HG02970 (cell line): ENCODE results near the gene PDIK1L.

Source experiments
- ATAC-seq: cut with Tn5 transposase; IDR thresholded peaks from one replicate; pipeline ENCODE4 v1.9.1; 2021; ENCODE audit warnings: mild to moderate bottlenecking, moderate library complexity, moderate number of reproducible peaks; ENCODE audit not compliant: unreplicated experiment, low FRiP score

PDIK1L gene

DNA sequence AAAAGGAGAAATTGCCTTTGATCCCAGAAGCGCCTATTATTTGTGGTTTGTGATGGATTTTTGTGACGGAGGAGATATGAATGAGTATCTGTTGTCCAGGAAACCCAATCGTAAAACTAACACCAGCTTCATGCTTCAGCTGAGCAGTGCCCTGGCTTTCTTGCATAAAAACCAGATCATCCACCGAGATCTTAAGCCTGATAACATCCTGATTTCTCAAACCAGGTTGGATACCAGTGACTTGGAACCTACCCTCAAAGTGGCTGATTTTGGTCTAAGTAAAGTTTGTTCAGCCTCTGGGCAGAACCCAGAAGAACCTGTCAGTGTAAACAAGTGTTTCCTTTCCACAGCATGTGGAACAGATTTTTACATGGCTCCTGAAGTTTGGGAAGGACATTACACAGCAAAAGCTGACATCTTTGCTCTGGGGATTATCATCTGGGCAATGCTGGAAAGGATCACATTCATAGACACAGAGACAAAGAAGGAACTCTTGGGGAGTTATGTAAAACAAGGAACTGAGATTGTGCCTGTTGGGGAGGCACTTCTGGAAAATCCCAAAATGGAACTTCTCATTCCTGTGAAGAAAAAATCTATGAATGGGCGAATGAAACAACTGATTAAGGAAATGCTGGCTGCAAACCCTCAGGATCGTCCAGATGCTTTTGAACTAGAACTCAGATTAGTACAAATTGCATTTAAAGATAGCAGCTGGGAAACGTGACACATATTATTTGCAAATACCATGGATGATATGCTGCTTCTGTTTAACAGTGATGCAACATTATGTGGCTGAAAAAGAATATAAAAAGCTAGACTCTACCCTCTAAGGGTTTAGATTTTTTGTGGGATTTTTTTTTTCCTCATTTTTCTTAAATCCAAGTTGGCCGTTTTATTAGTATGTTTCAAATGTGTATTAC is 10.5 kb downstream of the PDIK1L start:
- ATAC-seq = no peak

DNA sequence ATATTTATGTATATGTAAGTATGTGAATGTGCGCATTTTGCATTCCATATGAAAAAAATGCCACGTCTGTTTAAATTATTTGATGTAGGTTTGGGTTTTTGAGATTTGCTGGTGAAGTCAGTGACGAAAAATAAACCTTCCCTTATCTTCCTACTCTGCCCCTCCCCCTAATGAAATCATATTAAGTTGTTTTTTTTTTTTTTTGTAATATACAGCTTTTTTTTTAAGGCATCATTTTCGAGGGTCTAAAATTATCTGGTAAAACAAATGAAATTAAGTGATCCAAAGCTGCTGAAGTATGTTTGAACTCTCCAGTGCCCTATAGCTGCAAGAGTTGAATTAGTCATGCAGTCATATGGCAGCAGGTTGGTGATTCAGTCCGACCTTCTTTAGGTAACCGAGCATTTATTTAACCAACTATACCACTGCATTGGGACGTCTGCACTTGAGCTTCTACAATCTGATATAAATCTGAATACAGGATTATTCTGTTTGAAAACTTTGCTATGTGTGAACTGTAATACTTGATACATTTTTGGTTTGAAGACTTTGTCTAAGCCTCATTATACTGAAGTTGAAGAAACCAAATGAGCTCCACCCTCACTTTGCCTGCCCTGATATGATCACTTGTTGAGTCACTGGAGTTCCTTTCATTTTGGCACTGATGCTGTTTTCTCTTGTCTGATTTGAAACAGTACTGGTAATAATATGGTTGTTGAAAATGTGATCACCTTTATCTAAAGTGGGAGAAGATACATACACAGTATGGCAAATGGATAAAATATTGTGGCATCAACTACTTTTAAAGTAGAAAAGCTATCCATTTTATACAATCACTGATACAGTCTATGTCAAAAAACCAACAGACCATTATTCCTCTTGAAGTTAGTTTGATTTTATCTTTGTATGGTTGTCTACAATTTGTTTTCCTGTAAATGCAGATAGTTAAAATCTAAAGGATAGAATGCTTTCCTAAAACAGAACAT is 11.7 kb downstream of the PDIK1L start:
- ATAC-seq = no peak

DNA sequence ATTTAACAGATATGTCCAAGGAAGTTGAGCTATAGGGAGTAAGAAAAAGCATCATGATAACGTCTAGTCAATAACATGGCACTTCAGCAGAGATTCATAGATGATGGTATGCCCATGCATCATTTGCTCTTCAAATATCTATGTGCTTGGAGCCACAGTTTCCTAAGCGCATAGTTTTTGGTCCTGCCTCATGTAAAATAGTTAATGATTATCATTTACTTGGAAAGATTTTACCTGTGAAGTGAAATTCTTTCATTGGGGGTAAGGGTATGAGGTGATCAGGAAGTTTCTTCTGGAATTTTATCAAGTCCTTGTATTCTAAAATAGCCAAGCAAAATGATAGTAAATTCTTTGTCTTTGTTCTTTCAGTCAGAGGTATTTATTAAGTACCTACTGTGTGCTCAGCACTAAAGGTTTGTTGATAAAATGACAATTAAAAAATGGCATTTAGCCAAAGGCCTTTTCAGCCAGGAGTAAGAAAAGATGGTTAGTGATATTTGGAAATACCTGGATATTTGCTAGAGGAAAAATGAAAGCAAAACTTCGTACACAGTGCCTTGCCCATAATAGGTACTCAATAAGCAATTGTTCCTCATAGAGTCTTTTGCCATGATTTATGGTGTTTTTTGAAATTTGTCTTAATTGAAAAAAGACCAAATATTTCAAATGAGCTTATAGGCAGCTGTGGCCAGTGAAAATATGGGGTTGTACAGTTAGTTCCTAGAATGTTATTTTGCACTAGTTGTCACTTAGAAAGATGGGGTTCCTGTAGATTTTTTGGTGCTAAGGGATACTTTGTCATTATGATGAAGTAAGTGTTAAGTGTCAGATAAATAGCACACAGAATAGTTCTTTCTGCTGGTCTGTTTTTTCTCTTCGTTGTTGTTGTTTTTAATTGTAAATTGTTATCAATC is 13.1 kb downstream of the PDIK1L start:
- ATAC-seq = no peak

DNA sequence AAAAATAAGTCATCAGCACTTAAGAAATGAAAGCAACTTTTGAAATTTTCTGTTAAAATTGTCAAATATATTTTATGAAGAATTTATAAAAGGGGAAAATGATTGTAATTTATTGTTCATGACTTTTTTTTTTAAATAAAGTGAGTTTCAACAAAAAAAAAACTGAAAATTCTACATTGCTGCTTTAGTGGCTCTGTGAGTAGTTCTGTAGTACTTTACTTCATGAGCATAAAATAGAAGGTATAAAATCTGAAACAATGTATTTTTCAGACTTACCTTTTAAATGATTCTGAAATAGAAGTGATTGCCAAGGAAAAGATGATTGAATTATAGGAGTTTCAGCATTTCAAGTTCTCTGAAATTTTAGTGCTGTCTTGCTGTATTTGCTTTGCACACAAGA is 13.8 kb downstream of the PDIK1L start:
- ATAC-seq = no peak

DNA sequence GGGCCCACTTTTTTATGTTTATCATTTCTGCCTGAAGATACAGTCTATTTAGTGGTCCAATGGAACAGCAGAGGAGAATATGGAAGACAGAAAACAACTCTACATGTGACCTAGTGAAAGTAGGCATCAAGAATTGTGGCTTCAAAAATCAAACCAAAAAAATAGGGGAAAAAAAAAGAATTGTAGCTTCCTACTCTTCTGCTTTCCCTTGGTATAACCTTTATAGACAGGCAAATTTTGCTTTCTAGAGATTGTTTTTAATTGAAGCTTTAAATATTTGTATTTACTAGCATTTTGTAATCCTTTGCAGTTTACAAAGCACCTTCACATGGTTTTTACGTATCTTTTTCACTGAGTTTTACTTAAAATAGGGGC is 14.3 kb downstream of the PDIK1L start:
- ATAC-seq = no peak

DNA sequence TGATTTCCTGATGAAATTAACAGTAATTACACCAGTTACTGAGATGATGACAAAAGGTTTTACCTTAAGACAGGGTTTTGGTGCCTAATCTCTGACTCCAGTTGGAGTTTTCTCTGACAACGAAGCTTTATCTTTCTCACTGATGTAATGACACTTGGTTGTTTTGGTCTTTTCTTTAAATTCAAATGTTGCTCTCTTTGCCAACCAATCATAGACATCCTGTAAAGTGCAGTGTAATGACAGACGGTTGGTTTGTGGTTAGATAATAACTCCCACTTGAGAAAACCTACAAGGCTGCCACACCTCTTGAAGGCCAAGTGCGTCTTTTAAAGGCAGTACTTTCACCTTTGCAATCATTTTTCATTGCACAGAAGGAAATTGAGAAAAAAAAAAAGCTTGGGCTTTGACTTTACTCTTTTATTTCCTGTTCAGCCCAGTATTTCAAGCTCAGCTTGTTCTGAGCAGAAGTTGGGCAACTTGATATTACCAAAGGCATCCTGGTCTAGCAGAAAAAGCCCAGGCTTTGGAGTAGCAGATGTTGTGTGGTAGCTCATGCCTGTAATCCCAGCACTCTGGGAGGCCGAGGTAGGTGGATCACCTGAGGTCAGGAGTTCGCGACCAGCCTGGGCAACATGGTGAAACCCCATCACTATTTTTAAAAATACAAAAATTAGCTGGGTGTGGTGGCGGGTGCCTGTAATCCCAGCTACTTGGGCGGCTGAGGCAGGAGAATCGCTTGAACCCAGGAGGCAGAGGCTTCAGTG is 14.9 kb downstream of the PDIK1L start:
- peak; percentile 72 for ATAC-seq

DNA sequence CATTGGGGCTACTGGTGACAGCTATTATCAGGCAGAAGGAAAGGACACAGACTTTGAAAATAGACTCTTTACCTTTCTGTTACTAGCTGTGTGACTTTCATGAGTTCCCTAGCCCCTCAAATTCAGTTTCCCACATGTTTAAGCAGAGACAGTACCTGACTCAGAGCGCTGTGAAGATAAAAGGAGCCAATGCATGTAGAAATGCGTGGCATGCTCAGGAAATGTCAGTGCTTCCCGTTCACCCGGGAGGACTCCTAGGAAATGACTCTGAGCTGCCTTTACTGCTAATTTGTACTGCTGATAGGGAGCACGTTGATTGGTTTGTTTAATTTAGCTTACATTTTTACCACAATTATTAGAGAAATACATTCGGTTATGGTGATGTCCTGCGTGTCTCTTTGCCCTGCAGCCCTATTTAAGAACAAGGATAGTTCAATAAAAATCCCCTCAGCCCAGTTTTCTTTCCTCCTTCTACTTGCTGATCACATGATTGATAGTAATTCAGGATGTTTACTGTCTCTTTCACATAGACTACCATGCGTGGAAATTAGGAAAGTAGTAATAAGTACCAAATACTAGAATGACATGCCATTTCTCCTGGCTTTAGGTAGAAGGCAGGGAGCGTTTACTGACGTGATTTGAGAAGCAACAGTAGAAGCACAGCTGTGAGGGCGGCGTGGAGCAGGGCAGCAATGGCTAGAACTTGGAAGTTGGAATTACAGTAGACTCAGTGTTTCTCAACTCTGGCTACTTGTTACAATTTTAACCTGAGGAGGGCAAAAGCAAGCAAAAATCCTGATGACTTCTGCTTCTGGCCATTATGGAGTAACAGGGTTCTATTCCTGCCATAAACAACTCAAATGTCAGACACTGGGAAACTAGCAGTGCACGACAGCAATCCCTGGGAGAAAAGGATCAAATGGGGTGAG is 15.9 kb downstream of the PDIK1L start:
- no peak for ATAC-seq

DNA sequence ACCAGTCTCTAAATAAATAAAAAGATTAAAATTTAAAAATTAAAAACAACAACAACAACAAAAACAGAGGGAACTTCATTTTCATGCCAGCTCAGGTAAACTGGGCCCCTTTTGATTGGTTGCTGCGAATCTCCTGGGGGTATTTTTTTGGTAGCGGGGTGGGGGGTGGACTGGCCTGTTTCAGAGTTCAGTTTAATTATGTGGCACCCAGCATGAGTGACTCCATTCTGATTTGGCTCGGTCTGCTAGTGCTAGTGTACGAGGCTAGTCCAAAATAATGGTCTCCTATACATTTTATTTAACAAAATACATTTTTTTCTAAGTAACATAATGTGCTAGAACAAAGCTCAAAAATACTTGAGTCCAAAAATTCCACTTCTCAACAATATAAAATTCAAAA is 18.2 kb downstream of the PDIK1L start:
- ATAC-seq = no peak

DNA sequence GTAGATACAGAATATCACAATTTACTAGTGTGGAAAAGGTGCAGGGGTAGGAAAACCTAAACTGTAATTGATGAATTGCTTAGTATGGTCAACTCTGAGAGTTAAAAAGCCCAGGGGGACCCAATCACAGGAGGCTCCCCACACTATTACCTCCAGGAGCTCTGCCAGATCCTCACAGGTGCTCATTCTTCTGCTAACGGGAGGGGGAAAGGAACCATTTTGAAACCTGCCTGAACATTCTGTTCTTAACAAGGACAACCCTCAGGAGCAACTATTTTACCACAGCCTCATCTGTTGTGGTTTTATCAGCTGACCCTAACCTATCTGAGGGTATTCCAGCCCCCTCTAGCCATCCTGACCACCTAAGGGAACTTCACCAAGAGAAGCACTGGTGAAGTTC is 19.1 kb downstream of the PDIK1L start:
- ATAC-seq = no peak

DNA sequence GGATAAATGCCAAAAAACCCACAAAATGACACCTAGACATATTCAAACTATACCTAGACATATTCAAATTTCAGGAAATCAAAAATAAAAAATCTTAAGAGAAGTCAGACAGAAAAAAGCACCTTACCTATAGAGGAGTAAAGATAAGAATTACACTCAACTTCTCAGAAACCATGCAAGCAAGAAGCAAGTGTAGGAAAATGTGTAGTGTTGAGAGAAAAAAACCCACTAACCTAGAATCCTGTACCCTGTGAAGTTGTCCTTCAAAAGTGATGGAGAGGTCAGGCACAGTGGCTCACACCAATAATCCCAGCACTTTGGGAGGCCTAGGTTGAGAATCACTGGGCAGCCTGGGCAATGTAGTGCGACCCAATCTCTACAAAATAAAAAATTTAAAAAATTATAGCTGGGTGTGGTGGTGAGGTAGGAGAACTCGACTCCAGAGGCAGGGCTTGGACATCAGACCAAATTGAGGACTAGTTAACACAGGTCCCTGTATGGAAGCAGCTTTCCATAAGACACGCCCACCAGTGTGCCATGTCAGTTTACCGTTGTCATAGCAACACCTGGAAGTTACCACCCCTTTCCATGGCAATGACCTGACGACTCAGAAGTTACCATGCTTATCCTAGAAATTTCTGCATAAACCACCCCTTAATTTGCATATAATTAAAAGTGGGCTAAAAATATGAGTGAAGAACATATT is 20.7 kb downstream of the PDIK1L start:
- no peak for ATAC-seq

DNA sequence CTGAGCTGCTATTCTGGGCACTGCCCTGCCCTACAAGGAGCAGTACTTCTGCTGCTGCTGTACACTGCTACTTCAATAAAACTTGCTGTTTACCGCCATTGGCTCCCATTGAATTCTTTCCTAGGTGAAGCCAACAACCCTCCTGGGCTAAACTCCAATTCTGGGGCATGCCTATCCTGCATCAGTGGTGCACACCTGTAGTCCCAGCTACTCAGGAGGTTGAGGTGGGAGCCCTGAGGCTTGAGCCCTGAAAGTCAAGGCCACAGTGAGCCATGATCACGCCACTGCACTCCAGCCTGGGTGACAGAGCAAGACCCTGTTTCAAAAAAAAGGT is 21.2 kb downstream of the PDIK1L start:
- no peak for ATAC-seq

DNA sequence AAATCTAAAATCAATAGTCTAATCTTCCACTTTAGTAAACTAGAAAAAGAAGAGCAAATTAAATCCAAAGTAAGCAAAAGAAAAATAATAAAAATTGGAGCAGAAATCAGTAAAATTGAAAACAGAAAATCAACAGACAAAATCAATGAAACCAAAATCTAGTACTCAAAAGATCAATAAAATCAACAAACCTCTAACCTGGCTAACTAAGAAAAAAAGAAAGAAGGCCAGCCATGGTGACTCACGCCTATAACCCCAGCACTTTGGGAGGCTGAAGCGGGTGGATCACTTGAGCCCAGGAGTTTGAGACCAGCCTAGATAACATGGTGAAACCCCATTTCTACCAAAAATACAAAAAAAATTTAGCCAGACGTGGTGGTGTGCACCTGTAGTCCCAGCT is 22.8 kb downstream of the PDIK1L start:
- no peak for ATAC-seq

DNA sequence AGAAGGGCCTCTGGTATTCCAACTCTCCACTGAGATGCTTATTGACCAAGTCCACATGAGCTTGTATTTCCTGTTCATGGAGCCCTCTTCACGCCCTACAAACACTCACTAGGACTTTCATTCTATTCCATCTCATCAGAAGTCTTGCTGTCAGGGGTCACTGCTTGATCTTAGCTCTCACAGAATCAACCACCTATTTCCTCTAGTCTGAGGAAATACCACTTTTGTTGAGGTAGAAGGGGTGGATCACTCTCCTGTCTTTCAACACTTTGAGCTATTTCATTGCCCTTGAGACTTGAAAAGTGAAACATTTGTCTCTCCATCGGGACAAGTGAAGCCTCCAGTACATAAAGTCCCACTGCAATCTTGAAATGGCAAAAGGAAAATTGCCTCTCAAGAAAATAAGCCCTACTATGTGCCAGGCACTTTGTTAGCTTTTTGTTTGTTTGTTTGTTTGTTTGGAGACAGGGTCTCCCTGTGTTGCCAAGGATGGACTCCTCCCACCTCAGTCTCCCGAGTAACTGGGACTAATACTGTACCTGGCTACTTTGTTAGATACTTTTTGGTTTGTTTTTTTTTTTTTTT is 27.4 kb downstream of the PDIK1L start:
- no peak for ATAC-seq

DNA sequence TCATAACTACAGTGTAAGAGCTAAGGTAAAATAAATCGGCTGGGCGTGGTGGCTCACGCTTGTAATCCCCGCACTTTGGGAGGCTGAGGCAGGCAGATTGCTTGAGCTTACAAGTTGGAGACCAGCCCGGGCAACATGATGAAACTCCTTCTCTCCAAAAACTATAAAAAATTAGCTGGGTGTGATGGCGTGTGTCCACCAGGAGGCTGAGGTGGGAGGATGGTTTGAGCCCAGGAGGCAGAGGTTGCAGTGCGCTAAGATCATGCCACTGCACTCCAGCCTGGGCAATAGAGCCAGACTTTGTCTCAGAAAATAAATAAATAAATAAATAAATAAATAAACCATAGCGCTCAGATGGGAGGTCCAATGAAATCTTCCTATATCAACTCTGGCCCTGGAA is 30.5 kb downstream of the PDIK1L start:
- no peak for ATAC-seq

DNA sequence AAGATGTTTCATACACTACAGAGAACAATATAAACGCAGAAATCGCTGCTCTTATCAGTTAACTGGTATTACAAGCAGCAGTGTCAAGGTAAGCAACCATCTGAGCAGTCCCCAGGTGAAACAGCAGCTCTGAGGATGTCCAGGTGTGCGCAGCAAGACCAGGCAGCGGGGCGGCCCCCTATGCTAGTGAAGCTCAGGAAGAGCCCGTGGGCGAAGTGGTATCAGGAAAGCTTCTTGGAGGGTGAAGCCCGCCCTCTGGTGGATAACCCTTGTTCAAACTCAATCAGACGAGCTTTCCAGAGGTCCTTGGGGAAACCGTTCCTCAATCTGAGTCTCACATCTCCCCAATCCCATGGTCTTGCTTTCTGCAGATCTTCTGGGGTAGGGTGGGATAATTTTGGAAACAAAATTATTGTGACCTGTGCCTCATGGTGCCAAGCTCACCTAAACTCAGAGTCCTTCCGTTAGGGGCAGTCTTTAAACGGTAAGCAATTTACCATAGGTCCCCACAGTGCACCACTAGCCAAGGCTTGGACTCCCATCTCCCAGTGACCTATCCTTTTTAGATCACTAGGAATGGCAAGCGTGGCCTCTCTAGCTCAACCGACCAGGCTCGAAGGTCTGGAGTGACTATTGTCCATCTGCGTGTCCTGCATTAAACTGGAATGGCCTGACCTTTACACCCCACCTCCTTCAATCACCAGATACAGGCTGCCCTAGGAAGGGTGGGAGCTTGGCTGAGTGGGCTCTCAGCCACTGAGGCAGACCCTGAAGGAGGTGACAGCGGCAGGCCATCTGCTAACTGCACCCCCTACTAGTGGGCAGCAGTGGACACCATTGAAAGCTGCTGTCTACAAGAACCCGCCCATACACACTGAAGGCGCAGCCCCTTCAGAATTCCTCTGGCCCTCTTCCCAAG is 33.7 kb downstream of the PDIK1L start:
- no peak for ATAC-seq

DNA sequence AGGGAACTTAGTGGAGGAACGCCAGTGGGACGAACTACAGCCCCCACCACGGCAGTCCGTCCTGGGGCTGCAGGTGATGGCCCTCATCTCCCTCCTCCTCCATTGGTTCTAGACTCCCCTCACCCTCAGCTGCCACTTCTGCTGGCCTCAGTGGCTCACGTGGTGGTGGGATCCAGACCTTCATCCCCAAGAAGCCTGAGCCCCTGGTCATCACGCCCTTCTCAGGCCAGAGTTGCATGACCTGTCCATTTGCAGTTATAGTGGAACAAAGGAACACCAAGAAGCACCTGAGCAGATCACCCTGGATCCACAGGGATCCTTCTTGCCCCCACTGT is 34.3 kb downstream of the PDIK1L start:
- ATAC-seq = no peak

DNA sequence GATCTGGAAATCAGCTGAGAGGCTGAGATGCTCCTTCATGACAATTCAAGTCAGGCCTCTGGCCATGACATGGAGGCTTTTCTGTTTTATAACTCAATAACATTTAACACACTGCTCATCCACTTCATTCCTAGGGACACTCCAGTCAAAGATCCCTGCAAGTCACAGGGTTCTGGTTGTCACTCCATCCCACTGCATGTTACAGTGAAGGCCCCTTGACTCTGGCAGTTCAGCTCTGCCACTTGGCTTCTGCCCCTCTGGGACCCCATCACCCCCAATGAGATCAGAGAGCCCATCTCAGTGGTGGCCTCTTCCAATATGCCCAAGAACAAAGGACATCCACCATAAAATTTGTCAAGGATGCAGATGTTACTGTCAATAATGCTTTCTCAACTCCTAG is 37.3 kb downstream of the PDIK1L start:
- no peak for ATAC-seq
